ENCODE measurements around the gene RAD51B.

The RAD51B gene

DNA sequence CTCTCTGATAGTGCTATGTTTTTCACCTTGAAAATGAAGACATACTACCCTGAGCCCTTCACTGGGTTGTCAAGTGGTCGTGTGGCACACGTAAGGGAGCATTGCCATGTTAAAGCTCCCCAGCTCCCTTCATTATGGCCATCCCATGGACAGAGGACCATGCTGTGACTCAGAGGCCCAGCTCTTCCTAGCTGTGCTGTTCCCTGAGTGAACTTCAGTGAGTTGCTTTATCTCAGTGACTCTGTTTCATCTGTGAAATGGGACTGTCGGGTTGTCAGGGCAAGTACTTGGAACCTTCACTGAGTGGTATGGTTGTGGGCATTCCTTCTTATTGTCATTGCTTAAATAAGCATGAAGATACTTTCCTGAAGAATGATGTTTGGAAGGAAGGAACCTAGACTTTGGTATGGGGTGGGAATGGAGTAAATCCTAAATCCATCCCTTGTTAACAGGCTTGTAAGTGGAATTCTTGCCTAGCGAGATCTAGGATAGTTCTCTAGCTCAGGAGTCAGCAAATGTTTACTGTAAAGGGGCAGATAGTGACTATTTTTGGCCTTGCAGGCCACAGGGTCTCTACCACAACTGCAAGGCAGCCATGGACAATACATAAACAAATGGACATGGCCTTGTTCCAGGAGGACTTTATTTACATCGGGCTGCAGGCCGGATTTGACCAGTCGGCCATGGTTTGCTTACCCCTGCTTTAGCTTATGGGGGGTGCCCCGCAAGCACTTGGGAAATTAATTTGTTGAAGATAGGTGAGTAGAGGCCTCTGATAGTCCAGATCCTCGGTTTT is 689.8 kb downstream of the RAD51B start:
- no peaks in the 10 kb centered on the region for H4K20me1 ChIP-seq
- H3K36me3 ChIP-seq = no peaks in the 10 kb centered on the region
- no peaks in the 10 kb centered on the region for H3K9me3 ChIP-seq (replicated peaks in 1 of 11)
- no peak for TF ChIP-seq Cebpa-rat (IDR thresholded peaks at IDR 0.05)
- peaks cover 84 to 98% (median 93%) of the 10 kb centered on the region in 10 experiments for H3K4me1 ChIP-seq
- no peak overlapping the region; a peak in 1 of 20 replicates for H3K4me3 ChIP-seq
- H3K4me2 ChIP-seq = peak overlapping the region; percentile 52 to 94 (median 80)
- H3K9ac ChIP-seq = peak overlapping the region in 10 of 11 experiments; percentile 8 to 71 (median 62); a peak in 15 of 22 replicates
- no peaks in the 10 kb centered on the region for H3K27me3 ChIP-seq
- peak overlapping the region; percentile 16 to 90 (median 72); a peak in 20 of 22 replicates for H3K27ac ChIP-seq

DNA sequence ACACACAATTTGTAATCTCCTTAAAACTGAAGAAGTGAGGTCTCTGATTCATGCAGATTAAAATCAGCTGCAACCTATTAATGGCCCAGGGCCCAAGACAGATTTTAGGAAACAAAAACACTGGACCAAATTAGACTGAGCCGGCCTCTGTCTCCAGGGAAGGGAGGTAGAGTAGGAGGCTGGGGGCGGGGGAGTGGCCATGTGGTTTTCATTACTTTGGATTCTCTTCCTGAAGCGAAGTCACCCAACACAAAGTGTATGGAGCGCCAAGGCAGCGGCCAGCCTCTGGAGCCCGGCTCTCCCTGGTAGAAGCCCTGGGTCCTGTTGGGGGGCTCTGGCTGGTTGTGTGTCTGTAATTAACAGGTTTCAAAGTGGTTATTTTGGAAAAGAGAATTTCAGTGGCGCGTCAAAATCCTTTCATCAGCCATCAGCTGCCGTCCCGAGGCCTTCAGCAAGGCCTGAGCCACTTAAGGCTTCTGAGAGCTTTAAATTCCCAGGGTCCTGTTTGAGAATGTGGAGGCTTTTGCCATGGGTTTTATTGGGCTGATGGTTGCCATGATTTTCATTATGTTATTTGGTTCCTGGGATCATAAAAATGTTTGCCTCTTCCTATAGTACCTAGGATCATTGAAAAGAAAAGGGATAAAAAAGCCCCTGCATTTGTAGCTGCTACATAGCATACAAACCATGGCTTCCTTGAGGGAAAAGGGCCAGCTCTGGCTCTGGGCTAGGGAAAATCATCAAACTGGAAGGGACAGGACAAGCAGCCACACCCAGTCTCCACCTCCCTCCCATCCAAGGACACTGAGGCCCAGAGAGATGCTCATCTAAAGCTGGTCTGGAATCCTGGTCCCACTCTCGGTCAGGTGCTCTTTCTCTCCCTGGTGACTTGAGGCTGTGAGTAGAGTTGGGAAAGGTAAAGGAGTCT is 690.9 kb downstream of the RAD51B start:
- TF ChIP-seq Cebpa-rat (IDR thresholded peaks at IDR 0.05) = no peak
- Histone ChIP-seq H3K27me3 (no peaks in the 10 kb centered on the region), H3K9me3 (replicated peaks in 1 of 11) (no peaks in the 10 kb centered on the region), H4K20me1 (no peaks in the 10 kb centered on the region), H3K4me2 (peak overlapping the region; percentile 52 to 94 (median 80)), H3K36me3 (no peaks in the 10 kb centered on the region), H3K4me3 (no peak overlapping the region; a peak in 1 of 20 replicates), H3K4me1 (peaks cover 81 to 100% (median 85%) of the 10 kb centered on the region in 10 experiments), H3K9ac (peak overlapping the region; percentile 8 to 71 (median 61); a peak in 18 of 22 replicates), H3K27ac (peak overlapping the region; percentile 16 to 90 (median 72); a peak in 21 of 22 replicates)

DNA sequence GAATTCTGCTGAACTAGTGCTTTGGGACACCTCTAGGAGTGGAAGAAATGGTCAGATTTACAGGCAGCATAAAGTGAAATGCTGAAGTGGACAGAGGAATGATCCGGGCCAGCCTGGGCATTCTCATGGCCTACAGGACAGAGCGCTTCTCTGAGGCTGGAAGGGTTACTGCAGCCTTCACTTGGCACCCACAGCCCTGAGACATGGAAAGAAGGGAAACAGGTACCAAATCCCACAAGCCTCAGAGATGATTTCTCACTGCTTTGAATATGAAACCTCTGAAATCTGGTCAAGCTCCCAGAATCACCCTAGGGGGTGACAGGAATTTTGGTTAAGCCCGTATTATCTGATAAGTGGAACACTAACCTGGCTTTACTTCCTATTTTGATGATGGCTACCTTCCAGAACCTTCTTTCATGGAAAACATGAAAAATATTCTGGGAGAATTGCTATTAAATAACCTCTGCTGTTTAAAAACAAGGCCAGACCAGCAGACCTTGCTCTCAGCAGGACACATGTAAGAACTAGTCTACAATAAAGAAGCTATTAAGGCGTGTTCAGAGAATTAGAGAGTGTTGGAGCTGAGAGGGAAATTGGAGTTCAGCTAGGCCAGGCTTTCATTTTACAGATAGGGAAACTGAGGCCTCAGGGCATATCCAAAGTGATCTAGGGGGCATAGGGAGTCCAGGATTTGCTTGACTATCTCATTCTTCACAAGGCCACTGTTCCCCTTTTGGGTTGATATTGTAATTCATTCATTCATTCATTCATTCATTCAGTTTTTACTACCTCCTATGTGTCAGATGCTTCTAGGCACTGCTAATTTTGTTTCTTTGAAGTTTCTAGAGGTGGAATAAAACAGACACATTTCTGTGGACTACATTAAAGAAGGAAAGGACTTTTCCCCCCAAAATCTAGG is 691.8 kb downstream of the RAD51B start:
- H3K4me2 ChIP-seq = peak overlapping the region; percentile 52 to 94 (median 80)
- no peaks in the 10 kb centered on the region for H4K20me1 ChIP-seq
- no peak for TF ChIP-seq Cebpa-rat (IDR thresholded peaks at IDR 0.05)
- H3K9ac ChIP-seq = peak overlapping the region in 3 of 11 experiments; percentile 29 to 63 (median 61); a peak in 5 of 22 replicates
- H3K4me1 ChIP-seq = peaks cover 72 to 91% (median 75%) of the 10 kb centered on the region in 10 experiments
- H3K36me3 ChIP-seq = no peaks in the 10 kb centered on the region
- H3K9me3 ChIP-seq (replicated peaks in 1 of 11) = no peaks in the 10 kb centered on the region
- no peak overlapping the region for H3K4me3 ChIP-seq
- peak overlapping the region in 8 of 11 experiments; percentile 58 to 90 (median 76); a peak in 13 of 22 replicates for H3K27ac ChIP-seq
- H3K27me3 ChIP-seq = no peaks in the 10 kb centered on the region

DNA sequence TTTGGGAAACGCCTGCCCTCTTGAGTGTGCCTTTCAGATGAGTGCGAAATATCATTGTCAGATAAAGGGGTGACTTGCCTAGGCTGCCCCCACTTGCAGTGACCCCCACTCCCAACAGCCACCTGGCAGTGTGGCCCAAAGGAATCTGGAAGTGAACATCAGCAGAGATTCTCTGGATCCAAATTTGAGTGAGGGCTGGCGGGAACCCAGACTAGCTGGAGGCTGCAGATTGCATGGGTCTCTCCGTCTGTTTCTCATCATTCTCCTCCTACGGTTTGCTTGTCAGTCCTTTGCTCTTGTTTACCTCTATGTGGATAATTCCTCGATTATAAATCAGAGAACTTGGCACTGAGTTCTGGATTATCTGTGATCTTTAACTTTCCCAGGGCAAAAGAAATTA is 692.5 kb downstream of the RAD51B start:
- H3K27ac ChIP-seq = no peak overlapping the region
- peaks cover 65 to 84% (median 68%) of the 10 kb centered on the region in 10 experiments for H3K4me1 ChIP-seq

DNA sequence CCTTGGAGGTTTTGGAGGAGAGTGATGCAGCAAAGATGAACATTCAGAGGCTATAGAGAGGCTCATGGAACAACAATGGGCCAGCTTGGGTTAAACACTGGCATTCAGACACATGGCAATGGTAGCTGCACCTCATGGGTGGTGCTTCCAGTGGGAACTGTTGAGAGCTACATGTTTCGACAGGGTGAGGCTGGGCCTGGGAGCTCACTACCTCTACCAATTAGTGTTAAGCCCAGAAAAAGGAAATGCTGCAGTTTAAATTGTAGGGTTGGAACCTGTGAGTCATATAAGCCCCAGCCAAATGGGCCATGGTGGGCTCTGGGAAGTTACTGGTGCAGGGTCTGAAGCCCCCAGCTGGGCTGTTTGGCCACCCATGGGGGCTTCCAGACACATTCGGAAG is 693.6 kb downstream of the RAD51B start:
- no peaks in the 10 kb centered on the region for H3K36me3 ChIP-seq
- no peaks in the 10 kb centered on the region for H3K9me3 ChIP-seq (replicated peaks in 1 of 11)
- peak overlapping the region in 2 of 11 experiments; percentile 4; a peak in 3 of 22 replicates for H3K9ac ChIP-seq
- no peak overlapping the region for H3K4me3 ChIP-seq
- peak overlapping the region; percentile 19 to 77 (median 60) for H3K4me2 ChIP-seq
- H3K27ac ChIP-seq = peak overlapping the region in 9 of 11 experiments; percentile 6 to 60 (median 41); a peak in 14 of 22 replicates
- no peaks in the 10 kb centered on the region for H3K27me3 ChIP-seq
- no peaks in the 10 kb centered on the region for H4K20me1 ChIP-seq
- TF ChIP-seq Cebpa-rat (IDR thresholded peaks at IDR 0.05) = no peak
- peaks cover 54 to 74% (median 59%) of the 10 kb centered on the region in 10 experiments for H3K4me1 ChIP-seq

More for the DNA sequence above, 692.5 kb downstream of the RAD51B start:
- TF ChIP-seq Cebpa-rat (IDR thresholded peaks at IDR 0.05) = no peak
- no peaks in the 10 kb centered on the region for H3K36me3 ChIP-seq
- H3K9me3 ChIP-seq (replicated peaks in 1 of 11) = no peaks in the 10 kb centered on the region
- H4K20me1 ChIP-seq = no peaks in the 10 kb centered on the region
- peak overlapping the region in 4 of 11 experiments; percentile 48 to 77 (median 72); a peak in 8 of 22 replicates for H3K4me2 ChIP-seq
- no peaks in the 10 kb centered on the region for H3K27me3 ChIP-seq
- no peak overlapping the region for H3K9ac ChIP-seq
- H3K4me3 ChIP-seq = no peak overlapping the region

DNA sequence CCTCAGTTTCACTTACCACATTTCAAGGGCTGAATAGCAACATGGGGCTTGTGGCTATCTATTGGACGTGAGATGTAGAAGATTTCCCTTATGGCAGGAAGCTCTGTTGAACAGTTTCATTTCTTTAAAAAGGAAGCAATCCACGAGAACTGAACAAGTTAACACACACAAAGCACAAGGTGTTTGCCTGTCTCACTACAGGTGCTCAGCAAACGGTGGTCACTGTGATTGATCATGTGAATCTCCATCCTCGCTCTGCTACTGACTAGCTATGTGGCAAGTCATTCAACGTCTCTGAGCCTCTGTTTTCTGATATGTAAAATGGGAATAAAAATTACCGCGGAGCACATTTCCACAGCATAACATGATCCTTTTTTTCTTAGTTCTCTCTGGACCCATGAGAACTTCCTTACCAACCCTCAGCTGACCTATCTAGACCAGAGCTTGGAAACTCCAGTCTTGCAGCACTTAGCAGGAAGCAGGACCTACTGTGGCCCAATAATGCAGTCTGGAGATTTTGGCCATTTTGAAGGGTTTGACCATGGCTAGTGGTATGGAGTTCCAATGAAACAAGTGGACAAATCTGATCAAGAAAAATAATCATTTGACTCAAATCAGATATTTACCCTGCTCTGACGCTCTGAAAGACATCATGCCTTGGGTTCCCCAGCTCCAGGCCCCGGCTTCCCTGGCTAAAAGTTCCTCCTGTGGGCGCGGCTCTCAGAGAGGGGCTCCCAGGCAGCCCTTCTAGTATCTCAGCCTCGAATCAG is 694.4 kb downstream of the RAD51B start:
- Histone ChIP-seq H3K4me2 (peak overlapping the region; percentile 19 to 77 (median 60)), H3K36me3 (no peaks in the 10 kb centered on the region), H3K4me1 (peaks cover 47 to 70% (median 55%) of the 10 kb centered on the region in 10 experiments), H3K9ac (peak overlapping the region in 3 of 11 experiments; percentile 4 to 45 (median 4); a peak in 2 of 22 replicates), H3K4me3 (no peak overlapping the region), H3K27ac (peak overlapping the region in 8 of 11 experiments; percentile 6 to 60 (median 40); a peak in 11 of 22 replicates), H3K27me3 (no peaks in the 10 kb centered on the region), H4K20me1 (no peaks in the 10 kb centered on the region), H3K9me3 (replicated peaks in 1 of 11) (no peaks in the 10 kb centered on the region)
- TF ChIP-seq Cebpa-rat (IDR thresholded peaks at IDR 0.05) = no peak

DNA sequence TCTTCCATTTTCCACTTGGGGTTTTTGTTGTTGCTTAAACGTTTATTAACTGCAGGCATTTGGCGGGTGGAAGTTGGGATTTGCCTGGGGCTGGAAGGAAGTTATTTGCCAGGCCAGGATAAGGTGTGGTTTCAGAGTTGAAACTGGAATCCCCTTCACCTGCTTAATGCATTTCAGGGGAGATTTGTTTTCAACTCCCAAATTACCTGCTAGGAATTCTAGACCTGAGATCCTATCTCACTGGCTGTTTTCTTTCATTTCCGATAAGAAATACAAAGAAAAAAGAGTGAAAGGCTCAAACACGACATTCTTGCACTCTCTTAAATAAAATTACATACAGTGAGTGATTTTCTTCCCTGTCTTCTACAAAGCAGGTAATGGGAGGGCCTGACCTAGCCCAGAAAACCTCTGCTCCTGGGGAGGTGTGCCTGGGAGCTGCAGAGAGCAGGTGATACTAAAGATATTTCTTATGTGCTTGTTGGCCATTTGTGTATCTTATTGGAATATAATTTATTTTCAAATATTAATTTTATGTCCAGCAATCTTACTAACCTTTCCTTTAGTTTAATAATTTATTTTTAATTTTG is 695.1 kb downstream of the RAD51B start:
- Histone ChIP-seq H3K27ac (peak overlapping the region in 3 of 11 experiments; percentile 14 to 60 (median 58); a peak in 5 of 22 replicates), H3K36me3 (no peaks in the 10 kb centered on the region), H3K4me1 (peaks cover 47 to 70% (median 55%) of the 10 kb centered on the region in 10 experiments), H3K4me3 (no peak overlapping the region), H3K4me2 (peak overlapping the region in 6 of 11 experiments; percentile 33 to 77 (median 71); a peak in 6 of 22 replicates), H3K27me3 (no peaks in the 10 kb centered on the region), H3K9me3 (replicated peaks in 1 of 11) (no peaks in the 10 kb centered on the region), H4K20me1 (no peaks in the 10 kb centered on the region), H3K9ac (no peak overlapping the region)
- TF ChIP-seq Cebpa-rat (IDR thresholded peaks at IDR 0.05) = no peak
